Measurements from ENCODE around the gene VAT1.

GRCh38 chr17:43014020-43014648, 8.1 kb downstream of the VAT1 start:
- TF ChIP-seq, protein P1, sequence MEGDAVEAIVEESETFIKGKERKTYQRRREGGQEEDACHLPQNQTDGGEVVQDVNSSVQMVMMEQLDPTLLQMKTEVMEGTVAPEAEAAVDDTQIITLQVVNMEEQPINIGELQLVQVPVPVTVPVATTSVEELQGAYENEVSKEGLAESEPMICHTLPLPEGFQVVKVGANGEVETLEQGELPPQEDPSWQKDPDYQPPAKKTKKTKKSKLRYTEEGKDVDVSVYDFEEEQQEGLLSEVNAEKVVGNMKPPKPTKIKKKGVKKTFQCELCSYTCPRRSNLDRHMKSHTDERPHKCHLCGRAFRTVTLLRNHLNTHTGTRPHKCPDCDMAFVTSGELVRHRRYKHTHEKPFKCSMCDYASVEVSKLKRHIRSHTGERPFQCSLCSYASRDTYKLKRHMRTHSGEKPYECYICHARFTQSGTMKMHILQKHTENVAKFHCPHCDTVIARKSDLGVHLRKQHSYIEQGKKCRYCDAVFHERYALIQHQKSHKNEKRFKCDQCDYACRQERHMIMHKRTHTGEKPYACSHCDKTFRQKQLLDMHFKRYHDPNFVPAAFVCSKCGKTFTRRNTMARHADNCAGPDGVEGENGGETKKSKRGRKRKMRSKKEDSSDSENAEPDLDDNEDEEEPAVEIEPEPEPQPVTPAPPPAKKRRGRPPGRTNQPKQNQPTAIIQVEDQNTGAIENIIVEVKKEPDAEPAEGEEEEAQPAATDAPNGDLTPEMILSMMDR (IDR thresholded peaks at IDR 0.05) = no peak
- no peak for TF ChIP-seq POLR2A (IDR thresholded peaks at IDR 0.05)
